Activated B cell treated with CpG ODN at 0.5 μM for 24 hours (primary cell): ENCODE results near the gene MRGPRX1. TPM values are rescaled to one million over a fixed set of nuclear protein-coding genes. Genes with fewer than 3 reads are reported as not detected.

Experiments
- ATAC-seq: fragments of 200-7000 bp; cut with Tn5 transposase; one replicate; pipeline ENCODE4 v1.10.0; 2021; ENCODE audit warnings: low read depth, mild to moderate bottlenecking, moderate library complexity
- CTCF ChIA-PET: fragments of 350-600 bp; sonication (Branson Sonifier 250); formaldehyde crosslinking; loops from one replicate; lab custom pipeline; 2021; ENCODE audit warnings: antibody characterized with exemption; lab: Charles Lee
- POLR2A ChIA-PET: fragments of 350-600 bp; sonication (Branson Sonifier 250); formaldehyde crosslinking; loops from one replicate; lab custom pipeline; 2021; ENCODE audit warnings: antibody characterized with exemption; lab: Charles Lee
- DNase-seq: peaks from one replicate; pipeline ENCODE4 v3.0.0; 2022
- H3K27ac Mint-ChIP-seq: one replicate; pipeline ENCODE4 v1.8.0; 2020; ENCODE audit warnings: mixed read lengths
- H3K27me3 Mint-ChIP-seq: one replicate; pipeline ENCODE4 v1.8.0; 2021; ENCODE audit warnings: mixed read lengths
- H3K36me3 Mint-ChIP-seq: one replicate; pipeline ENCODE4 v1.8.0; 2021; ENCODE audit warnings: low read depth, mixed read lengths
- H3K4me1 Mint-ChIP-seq: one replicate; pipeline ENCODE4 v1.8.0; 2021; ENCODE audit warnings: mixed read lengths
- H3K4me3 Mint-ChIP-seq: one replicate; pipeline ENCODE4 v1.8.0; 2020; ENCODE audit warnings: mild to moderate bottlenecking, mixed read lengths
- H3K9me3 Mint-ChIP-seq: one replicate; pipeline ENCODE4 v1.8.0; 2020; ENCODE audit warnings: mixed read lengths
- intact Hi-C: fragments of 100-400 bp; cut with micrococcal nuclease; formaldehyde crosslinking; loops from one replicate; pipeline ENCODE4 v1.15.1; 2024
- total RNA-seq: library from RNA; stranded (reverse); gene quantifications from 2 replicates; pipeline ENCODE4 v1.2.3, GENCODE V29; 2022
- TF ChIP-seq, protein P1 (sequence below): fragments of 200-600 bp; IDR thresholded peaks from one replicate; pipeline ENCODE4 v1.8.0; 2022; ENCODE audit warnings: antibody characterized with exemption, mild to moderate bottlenecking

Gene MRGPRX1
- total RNA-seq, 1 donor from 2014 or later, result not detected

GRCh38 chr11:18972336-18972735 lies 33.1 kb upstream of the MRGPRX1 start:
- POLR2A ChIA-PET, result no interaction called here
- Mint-ChIP-seq H3K9me3 (no peaks in the 10 kb centered on the region), H3K36me3 (no peaks in the 10 kb centered on the region), H3K27ac (no peak overlapping the region), H3K4me3 (no peak overlapping the region), H3K4me1 (no peaks in the 10 kb centered on the region), H3K27me3 (peaks cover 3% of the 10 kb centered on the region)
- TF ChIP-seq, protein P1, sequence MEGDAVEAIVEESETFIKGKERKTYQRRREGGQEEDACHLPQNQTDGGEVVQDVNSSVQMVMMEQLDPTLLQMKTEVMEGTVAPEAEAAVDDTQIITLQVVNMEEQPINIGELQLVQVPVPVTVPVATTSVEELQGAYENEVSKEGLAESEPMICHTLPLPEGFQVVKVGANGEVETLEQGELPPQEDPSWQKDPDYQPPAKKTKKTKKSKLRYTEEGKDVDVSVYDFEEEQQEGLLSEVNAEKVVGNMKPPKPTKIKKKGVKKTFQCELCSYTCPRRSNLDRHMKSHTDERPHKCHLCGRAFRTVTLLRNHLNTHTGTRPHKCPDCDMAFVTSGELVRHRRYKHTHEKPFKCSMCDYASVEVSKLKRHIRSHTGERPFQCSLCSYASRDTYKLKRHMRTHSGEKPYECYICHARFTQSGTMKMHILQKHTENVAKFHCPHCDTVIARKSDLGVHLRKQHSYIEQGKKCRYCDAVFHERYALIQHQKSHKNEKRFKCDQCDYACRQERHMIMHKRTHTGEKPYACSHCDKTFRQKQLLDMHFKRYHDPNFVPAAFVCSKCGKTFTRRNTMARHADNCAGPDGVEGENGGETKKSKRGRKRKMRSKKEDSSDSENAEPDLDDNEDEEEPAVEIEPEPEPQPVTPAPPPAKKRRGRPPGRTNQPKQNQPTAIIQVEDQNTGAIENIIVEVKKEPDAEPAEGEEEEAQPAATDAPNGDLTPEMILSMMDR, result no peak
- CTCF ChIA-PET, result no interaction called here
- DNase-seq (no peak), ATAC-seq (no peak)
- intact Hi-C loops, result no loop called here

DNA sequence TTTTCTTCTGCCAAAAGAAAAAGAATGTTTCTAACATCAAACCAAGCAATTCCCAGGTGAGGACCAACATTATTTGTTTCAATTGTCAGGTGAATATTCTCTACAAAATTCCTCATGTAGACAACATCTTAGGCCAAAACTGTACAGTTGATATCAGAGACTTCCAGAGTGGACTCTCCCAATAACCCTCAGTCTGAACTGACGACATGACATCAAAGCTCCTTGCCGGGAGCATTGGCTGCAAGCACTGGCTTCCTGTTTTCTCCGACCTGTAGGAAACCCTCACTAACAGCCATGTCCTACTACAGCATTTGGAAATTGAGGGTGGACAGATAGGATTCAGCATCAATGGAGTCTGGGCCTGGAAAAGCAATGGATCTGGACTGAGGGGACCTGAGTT lies 30.5 kb upstream of the MRGPRX1 start:
- TF ChIP-seq, protein P1, result no peak
- ChIA-PET CTCF (no interaction called here), POLR2A (no interaction called here)
- Mint-ChIP-seq H3K9me3 (no peaks in the 10 kb centered on the region), H3K27me3 (peaks cover 3% of the 10 kb centered on the region), H3K4me1 (no peaks in the 10 kb centered on the region), H3K4me3 (no peak overlapping the region), H3K36me3 (no peaks in the 10 kb centered on the region), H3K27ac (no peak overlapping the region)
- DNase-seq (no peak), ATAC-seq (no peak)
- intact Hi-C loops, result no loop called here

DNA sequence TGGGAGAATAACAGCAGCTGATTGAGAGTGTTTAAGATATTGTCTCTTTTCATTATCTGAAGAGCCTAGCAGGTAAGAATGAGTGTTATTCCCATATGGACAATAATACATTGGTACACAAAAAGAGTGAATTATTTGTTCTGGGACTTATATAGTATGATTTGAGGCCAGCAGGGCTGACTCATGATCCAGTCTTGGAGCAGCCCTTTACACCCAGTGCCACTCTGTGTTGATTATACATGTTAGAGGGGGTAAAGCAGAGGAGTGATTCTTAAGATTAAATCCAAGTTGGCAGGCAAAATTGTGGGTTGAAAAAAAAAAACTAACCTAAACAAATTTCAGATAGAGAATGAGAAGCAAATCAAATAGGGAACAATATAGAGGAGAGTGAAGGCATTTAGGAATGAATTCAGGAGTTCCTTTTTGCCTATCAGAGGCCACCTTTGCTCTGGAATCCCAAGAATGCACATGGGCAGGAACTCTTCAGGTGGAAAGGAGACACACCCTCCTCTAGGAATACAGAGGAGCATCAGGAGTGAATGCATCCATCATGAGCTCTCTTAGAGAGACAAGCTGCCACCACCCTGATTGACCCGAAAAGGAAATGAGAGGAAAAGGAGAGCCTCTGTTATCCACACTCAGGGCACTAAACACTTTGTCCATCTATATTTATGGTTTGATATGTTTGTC lies 19.2 kb upstream of the MRGPRX1 start:
- ChIA-PET POLR2A (no interaction called here), CTCF (no interaction called here)
- H3K9me3 Mint-ChIP-seq, result no peaks in the 10 kb centered on the region
- H3K4me3 Mint-ChIP-seq, result no peak overlapping the region
- H3K27ac Mint-ChIP-seq, result no peak overlapping the region
- TF ChIP-seq, protein P1, result no peak
- H3K36me3 Mint-ChIP-seq, result no peaks in the 10 kb centered on the region
- no peak for ATAC-seq
- DNase-seq, result no peak
- intact Hi-C loops, result no loop called here
- peaks cover 3% of the 10 kb centered on the region for H3K27me3 Mint-ChIP-seq
- H3K4me1 Mint-ChIP-seq, result no peaks in the 10 kb centered on the region

- no peak overlapping the region for H3K27ac Mint-ChIP-seq
- H3K4me1 Mint-ChIP-seq, result no peaks in the 10 kb centered on the region
- ChIA-PET CTCF (no interaction called here), POLR2A (no interaction called here)
- H3K27me3 Mint-ChIP-seq, result peaks cover 3% of the 10 kb centered on the region
- intact Hi-C loops, result no loop called here
- H3K36me3 Mint-ChIP-seq, result no peaks in the 10 kb centered on the region
- ATAC-seq (no peak), DNase-seq (no peak)
- TF ChIP-seq, protein P1, result no peak
- no peak overlapping the region for H3K4me3 Mint-ChIP-seq
- H3K9me3 Mint-ChIP-seq, result no peaks in the 10 kb centered on the region
Observed at GRCh38 chr11:18956630-18957029, 17.4 kb upstream of the MRGPRX1 start.

- CTCF ChIA-PET, result no interaction called here
- ATAC-seq, result no peak
- Mint-ChIP-seq H3K4me1 (no peaks in the 10 kb centered on the region), H3K27me3 (peaks cover 8% of the 10 kb centered on the region), H3K27ac (no peak overlapping the region), H3K9me3 (no peaks in the 10 kb centered on the region), H3K4me3 (no peak overlapping the region), H3K36me3 (no peaks in the 10 kb centered on the region)
- intact Hi-C loops, result no loop called here
- TF ChIP-seq, protein P1, result no peak
- no peak for DNase-seq
- POLR2A ChIA-PET, result no interaction called here
Observed at GRCh38 chr11:18936002-18936673, 3.1 kb downstream of the MRGPRX1 start.
